ENCODE results near the gene WDR82. TPM values are rescaled to one million over a fixed set of nuclear protein-coding genes. Genes with fewer than 3 reads are reported as not detected.

The WDR82 gene
- total RNA-seq, 2 experiments from 2014 or later = 134 to 140 TPM

- no peaks in the 10 kb centered on the region for H3K9me3 Mint-ChIP-seq
- H3K36me3 Mint-ChIP-seq = no peaks in the 10 kb centered on the region
- ATAC-seq (ENCODE audit: low read depth) (no peak), DNase-seq (no peak)
- peaks cover 14% of the 10 kb centered on the region for H3K4me1 Mint-ChIP-seq
- POLR2A ChIA-PET = no interaction called here
- H3K4me3 Mint-ChIP-seq = no peak overlapping the region
- H3K27me3 Mint-ChIP-seq = no peaks in the 10 kb centered on the region
- H3K27ac Mint-ChIP-seq = no peak overlapping the region
Measured at GRCh38 chr3:52315006-52315405, 36.6 kb upstream of the WDR82 start.

- H3K36me3 Mint-ChIP-seq = peaks cover 3% of the 10 kb centered on the region
- no peak overlapping the region for H3K27ac Mint-ChIP-seq
- POLR2A ChIA-PET = interaction anchor here (0.7 kb wide), 1 partner anchor 160 kb away, joined by 3 read pairs; the partner anchor contains the start of gene POC1A
Measured at GRCh38 chr3:52314489-52314888, 36.0 kb upstream of the WDR82 start.

DNA sequence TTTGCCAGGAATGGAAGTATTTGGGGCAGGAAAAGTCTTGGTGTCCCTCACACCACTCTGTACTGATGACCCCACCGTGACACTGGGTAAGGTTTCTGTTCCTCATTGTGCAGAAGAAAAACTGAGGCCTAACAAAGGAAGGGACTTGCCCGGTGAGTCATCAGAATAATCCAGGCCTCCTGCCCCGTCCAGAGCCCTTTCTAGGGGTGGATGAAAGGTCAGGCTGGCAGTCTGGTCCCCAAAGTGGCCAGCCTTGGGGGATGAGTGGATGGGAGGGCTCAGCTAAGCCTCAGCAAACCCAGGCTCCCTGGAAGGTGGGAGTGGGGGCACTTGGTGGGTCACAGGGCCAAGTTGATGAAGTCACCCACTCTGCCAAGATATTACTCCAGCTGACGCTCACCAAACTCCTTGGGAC, 35.3 kb upstream of the WDR82 start:
- Mint-ChIP-seq H3K36me3 (peaks cover 3% of the 10 kb centered on the region), H3K27ac (no peak overlapping the region), H3K4me1 (peaks cover 14% of the 10 kb centered on the region), H3K9me3 (no peaks in the 10 kb centered on the region), H3K27me3 (no peaks in the 10 kb centered on the region), H3K4me3 (no peak overlapping the region)
- ATAC-seq (ENCODE audit: low read depth) (no peak), DNase-seq (no peak)
- POLR2A ChIA-PET = interaction anchor here (0.7 kb wide), 1 partner anchor 159 kb away, joined by 3 read pairs; the partner anchor contains the start of gene POC1A

More at GRCh38 chr3:52314489-52314888, 36.0 kb upstream of the WDR82 start:
- Mint-ChIP-seq H3K27me3 (no peaks in the 10 kb centered on the region), H3K4me3 (no peak overlapping the region), H3K4me1 (peaks cover 14% of the 10 kb centered on the region), H3K9me3 (no peaks in the 10 kb centered on the region)
- no peak for DNase-seq
- ATAC-seq (ENCODE audit: low read depth) = no peak

DNA sequence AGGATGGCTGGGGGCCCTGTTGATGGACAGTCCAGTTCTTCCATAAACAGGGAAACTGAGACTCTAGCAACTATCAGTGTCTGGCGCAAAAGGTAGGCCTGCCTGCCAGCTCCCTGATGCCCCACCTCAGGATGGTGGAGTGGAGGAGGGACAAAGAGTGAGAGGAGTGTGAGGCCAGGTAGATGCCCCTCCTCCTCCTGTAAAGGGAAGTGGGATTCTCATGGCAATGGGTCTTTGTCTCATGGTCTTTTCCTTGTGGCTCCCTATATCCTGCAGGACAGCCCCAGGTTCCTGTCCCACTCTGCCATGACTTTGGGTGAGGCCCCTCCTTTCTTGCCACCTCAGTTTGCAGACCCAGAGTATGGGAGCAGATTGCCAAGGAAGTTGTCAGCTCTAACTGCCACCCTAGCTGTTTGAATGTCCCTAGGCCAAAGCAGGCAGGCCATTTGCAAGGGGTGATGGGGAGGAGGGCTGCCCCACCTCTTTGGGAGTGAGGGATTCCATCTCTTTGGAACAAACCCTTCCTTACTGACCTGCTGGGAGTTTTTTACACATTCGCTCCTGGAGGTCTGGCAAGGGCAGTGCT, 34.8 kb upstream of the WDR82 start:
- Mint-ChIP-seq H3K36me3 (peaks cover 3% of the 10 kb centered on the region), H3K4me1 (peaks cover 13% of the 10 kb centered on the region), H3K9me3 (no peaks in the 10 kb centered on the region), H3K27me3 (no peaks in the 10 kb centered on the region), H3K4me3 (no peak overlapping the region), H3K27ac (peak overlapping the region; percentile 17)
- DNase-seq = no peak
- ATAC-seq (ENCODE audit: low read depth) = no peak
- POLR2A ChIA-PET = no interaction called here

DNA sequence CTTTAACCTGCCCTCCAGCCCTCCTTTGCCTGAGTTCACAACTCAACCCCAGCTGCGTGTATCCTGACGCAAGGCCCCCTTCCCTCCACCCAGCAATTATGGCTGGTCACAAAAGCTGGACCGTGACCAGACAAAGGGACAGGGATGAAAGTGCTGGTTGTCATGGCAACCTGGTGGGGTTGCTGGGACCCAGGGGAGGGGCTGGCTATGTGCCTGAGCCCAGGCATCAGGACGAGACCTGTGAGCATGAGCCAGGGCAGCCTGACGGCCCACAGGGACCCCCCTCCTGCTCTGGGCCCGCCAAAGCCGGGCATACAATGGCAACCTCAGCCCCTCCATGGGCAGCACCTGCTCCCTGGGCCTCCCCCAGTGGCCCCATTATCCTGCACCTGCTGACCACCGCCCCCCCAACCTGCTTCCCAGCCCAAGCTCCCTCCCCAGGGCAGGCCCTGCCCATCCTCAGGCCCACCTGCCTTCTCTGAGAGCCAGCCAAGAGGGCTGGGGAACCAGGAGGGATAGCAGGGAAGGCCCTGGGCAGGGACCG, 33.2 kb upstream of the WDR82 start:
- POLR2A ChIA-PET = no interaction called here
- H3K27ac Mint-ChIP-seq = no peak overlapping the region

DNA sequence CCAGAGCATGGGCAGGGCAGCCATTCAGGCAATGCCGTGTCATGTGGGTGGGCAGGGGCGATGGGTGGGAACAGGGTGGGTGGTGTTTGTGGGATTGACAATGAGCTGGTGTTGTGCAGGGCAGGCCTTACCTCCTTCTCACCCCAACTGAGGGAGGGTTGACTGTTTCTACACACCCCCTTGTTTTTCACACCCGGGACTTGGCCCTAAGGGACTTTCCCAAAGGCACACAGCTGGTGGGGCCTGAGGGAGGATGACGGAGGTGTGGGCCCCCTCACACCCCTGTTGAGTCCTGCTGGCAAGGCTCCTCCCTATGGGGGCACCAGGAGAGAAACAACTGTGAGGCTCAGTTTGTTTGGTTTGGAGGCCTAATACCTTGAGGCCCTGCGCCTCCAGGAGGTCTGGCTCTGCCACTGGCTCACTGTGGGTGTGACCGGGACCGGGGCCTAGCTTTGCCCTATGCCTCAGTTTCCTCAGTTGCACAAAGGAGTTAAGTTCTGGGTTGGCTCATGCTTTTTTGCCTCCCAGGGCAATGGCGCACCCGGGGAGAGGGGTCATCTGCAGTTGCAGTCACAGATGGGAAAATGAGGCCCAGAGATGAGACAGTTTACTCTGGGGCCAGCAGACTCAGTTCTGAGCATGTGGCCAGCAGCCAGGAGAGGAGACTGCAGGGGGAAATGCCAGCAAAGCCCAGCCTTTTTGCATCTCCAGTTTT, 32.6 kb upstream of the WDR82 start:
- Mint-ChIP-seq H3K27ac (no peak overlapping the region), H3K4me1 (peaks cover 21% of the 10 kb centered on the region), H3K27me3 (no peaks in the 10 kb centered on the region), H3K4me3 (no peak overlapping the region), H3K36me3 (peaks cover 7% of the 10 kb centered on the region), H3K9me3 (no peaks in the 10 kb centered on the region)
- POLR2A ChIA-PET = no interaction called here
- ATAC-seq (ENCODE audit: low read depth) = peak; percentile 57
- no peak for DNase-seq

More for the DNA sequence above, 33.2 kb upstream of the WDR82 start:
- no peak for DNase-seq
- ATAC-seq (ENCODE audit: low read depth) = no peak
- Mint-ChIP-seq H3K27me3 (no peaks in the 10 kb centered on the region), H3K9me3 (no peaks in the 10 kb centered on the region), H3K4me3 (no peak overlapping the region), H3K36me3 (peaks cover 3% of the 10 kb centered on the region), H3K4me1 (peaks cover 18% of the 10 kb centered on the region)

DNA sequence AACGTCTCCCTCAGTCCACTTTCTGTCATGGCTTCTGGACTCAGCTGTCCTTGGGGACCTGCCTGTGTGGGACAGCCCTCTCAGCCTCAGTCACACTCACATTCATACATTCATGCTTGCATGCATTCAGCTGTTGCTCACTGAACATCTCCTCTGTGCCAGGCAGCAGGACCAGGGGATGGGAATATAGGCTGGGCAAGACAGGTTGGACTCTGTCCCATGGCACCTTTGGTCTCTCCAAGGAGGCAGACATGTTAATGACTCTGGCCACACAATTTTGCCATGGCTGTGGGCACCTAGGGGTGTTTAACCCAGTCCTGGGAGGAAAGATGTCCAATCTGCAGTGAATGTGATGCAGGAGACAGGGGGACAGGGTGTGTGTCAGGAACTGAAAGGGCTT, 29.9 kb upstream of the WDR82 start:
- Mint-ChIP-seq H3K36me3 (peaks cover 8% of the 10 kb centered on the region), H3K27ac (no peak overlapping the region), H3K27me3 (no peaks in the 10 kb centered on the region), H3K4me3 (no peak overlapping the region), H3K9me3 (no peaks in the 10 kb centered on the region), H3K4me1 (peaks cover 20% of the 10 kb centered on the region)
- ATAC-seq (ENCODE audit: low read depth) = no peak
- no peak for DNase-seq
- POLR2A ChIA-PET = no interaction called here

DNA sequence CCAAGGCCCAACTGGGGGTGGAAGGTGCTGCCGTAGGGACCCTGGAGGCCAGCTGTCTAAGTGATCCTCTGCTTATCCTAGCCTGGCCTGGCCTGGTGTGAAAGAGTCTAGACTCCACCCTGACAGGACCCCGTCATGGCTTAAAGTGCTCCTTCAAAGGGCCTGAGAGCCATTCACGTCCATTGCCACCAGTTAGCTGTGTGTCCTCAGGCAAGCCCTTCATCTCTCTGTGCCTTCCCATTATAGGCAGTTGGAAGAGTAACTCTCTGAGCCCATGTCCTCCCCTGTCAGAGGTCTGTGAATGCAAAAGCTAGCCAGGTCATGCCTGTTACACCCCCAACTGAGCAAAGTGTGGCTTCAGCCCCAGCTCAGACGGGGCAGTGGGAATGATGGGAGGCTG, 28.5 kb upstream of the WDR82 start:
- POLR2A ChIA-PET = no interaction called here
- ATAC-seq (ENCODE audit: low read depth) (no peak), DNase-seq (no peak)
- Mint-ChIP-seq H3K27me3 (no peaks in the 10 kb centered on the region), H3K27ac (no peak overlapping the region), H3K36me3 (peaks cover 8% of the 10 kb centered on the region), H3K4me3 (no peak overlapping the region), H3K4me1 (peaks cover 20% of the 10 kb centered on the region), H3K9me3 (no peaks in the 10 kb centered on the region)

GRCh38 chr3:52305926-52306325, 27.5 kb upstream of the WDR82 start:
- no peaks in the 10 kb centered on the region for H3K9me3 Mint-ChIP-seq
- no peaks in the 10 kb centered on the region for H3K27me3 Mint-ChIP-seq
- POLR2A ChIA-PET = no interaction called here
- DNase-seq (no peak), ATAC-seq (ENCODE audit: low read depth) (no peak)
- no peak overlapping the region for H3K4me3 Mint-ChIP-seq
- peaks cover 20% of the 10 kb centered on the region for H3K4me1 Mint-ChIP-seq
- H3K36me3 Mint-ChIP-seq = peaks cover 8% of the 10 kb centered on the region
- no peak overlapping the region for H3K27ac Mint-ChIP-seq

DNA sequence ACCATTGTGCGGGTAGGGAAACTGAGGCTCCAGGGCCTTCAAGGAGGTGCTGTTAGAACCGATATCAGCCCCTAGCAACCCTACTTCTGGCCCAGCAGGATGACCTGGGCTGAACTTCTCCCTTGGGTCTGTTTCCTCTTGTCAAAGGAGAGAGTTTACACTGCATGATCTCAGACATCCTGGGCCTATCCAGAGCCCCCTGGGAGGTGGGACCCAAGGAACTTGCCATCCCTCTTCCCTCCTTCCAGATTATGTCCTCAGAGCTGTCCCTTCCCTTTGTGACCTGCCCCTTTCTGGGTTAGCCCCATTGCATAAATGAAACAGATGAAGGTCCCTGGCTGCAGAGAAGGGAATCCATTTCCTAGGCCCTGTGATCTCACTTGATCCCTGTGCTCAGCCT, 25.4 kb upstream of the WDR82 start:
- H3K4me3 Mint-ChIP-seq = no peak overlapping the region
- DNase-seq = no peak
- H3K4me1 Mint-ChIP-seq = peaks cover 17% of the 10 kb centered on the region
- POLR2A ChIA-PET = no interaction called here
- H3K9me3 Mint-ChIP-seq = no peaks in the 10 kb centered on the region
- H3K27me3 Mint-ChIP-seq = no peaks in the 10 kb centered on the region
- no peak for ATAC-seq (ENCODE audit: low read depth)
- peaks cover 5% of the 10 kb centered on the region for H3K36me3 Mint-ChIP-seq
- H3K27ac Mint-ChIP-seq = no peak overlapping the region

GRCh38 chr3:52302426-52303145, 24.1 kb upstream of the WDR82 start:
- no peak overlapping the region for H3K27ac Mint-ChIP-seq
- no peaks in the 10 kb centered on the region for H3K9me3 Mint-ChIP-seq
- no peaks in the 10 kb centered on the region for H3K27me3 Mint-ChIP-seq

GRCh38 chr3:52299879-52300611, 21.6 kb upstream of the WDR82 start:
- Mint-ChIP-seq H3K4me1 (no peaks in the 10 kb centered on the region), H3K36me3 (no peaks in the 10 kb centered on the region), H3K9me3 (no peaks in the 10 kb centered on the region), H3K27me3 (no peaks in the 10 kb centered on the region), H3K27ac (peak overlapping the region; percentile 46), H3K4me3 (no peak overlapping the region)
- peak; percentile 11 for ATAC-seq (ENCODE audit: low read depth)
- POLR2A ChIA-PET = interaction anchor here (0.6 to 1.5 kb wide), 2 partner anchors 11 to 12 kb away, joined by 3 to 4 read pairs; partner anchors contain the start of gene GLYCTK
- DNase-seq = no peak

More at GRCh38 chr3:52302426-52303145, 24.1 kb upstream of the WDR82 start:
- no peak for DNase-seq
- Mint-ChIP-seq H3K4me3 (no peak overlapping the region), H3K36me3 (peaks cover 5% of the 10 kb centered on the region), H3K4me1 (peaks cover 11% of the 10 kb centered on the region)
- POLR2A ChIA-PET = no interaction called here
- ATAC-seq (ENCODE audit: low read depth) = no peak
